NCI-H510A treated with DMSO at 0.1 percent for 48 hours (cell line): Measurements from ENCODE around the gene MEIS3.
"Not testable (repeated sequence)": the region's sequence is repeated elsewhere in the genome, so short reads cannot be mapped to it uniquely, and the experiment has no call there.

Experiments used
- DNase-seq: peaks from one replicate; lab custom pipeline; 2025; lab: John Stamatoyannopoulos, UW

Gene MEIS3

GRCh38 chr19:47384533-47384932 lies 34.8 kb downstream of the MEIS3 start:
- DNase-seq = not testable (repeated sequence)

- DNase-seq = not testable (repeated sequence)
Measured at GRCh38 chr19:47383890-47384289, 35.4 kb downstream of the MEIS3 start.

GRCh38 chr19:47381653-47382279 lies 37.6 kb downstream of the MEIS3 start:
- no peak for DNase-seq

GRCh38 chr19:47381121-47381520 lies 38.2 kb downstream of the MEIS3 start:
- no peak for DNase-seq

GRCh38 chr19:47380559-47380958 lies 38.8 kb downstream of the MEIS3 start:
- no peak for DNase-seq

- no peak for DNase-seq
Measured at GRCh38 chr19:47379381-47379938, 39.9 kb downstream of the MEIS3 start.

- DNase-seq = no peak
Measured at GRCh38 chr19:47378246-47378645, 41.1 kb downstream of the MEIS3 start.

- no peak for DNase-seq
Measured at GRCh38 chr19:47377801-47378200, 41.5 kb downstream of the MEIS3 start.

GRCh38 chr19:47377208-47377701 lies 42.1 kb downstream of the MEIS3 start:
- DNase-seq = no peak

- DNase-seq = no peak
Measured at GRCh38 chr19:47376589-47377144, 42.7 kb downstream of the MEIS3 start.

- DNase-seq = no peak
Measured at GRCh38 chr19:47375694-47376588, 43.4 kb downstream of the MEIS3 start.

- no peak for DNase-seq
Measured at GRCh38 chr19:47374876-47375693, 44.2 kb downstream of the MEIS3 start.

GRCh38 chr19:47373246-47374240 lies 45.8 kb downstream of the MEIS3 start:
- no peak for DNase-seq

- no peak for DNase-seq
Measured at GRCh38 chr19:47372603-47373002, 46.7 kb downstream of the MEIS3 start.

GRCh38 chr19:47371261-47371660 lies 48.1 kb downstream of the MEIS3 start:
- DNase-seq = no peak

GRCh38 chr19:47370045-47370611 lies 49.2 kb downstream of the MEIS3 start:
- no peak for DNase-seq

- DNase-seq = not testable (repeated sequence)
Measured at GRCh38 chr19:47365455-47365854, 53.9 kb downstream of the MEIS3 start.

- DNase-seq = no peak
Measured at GRCh38 chr19:47363758-47364531, 55.4 kb downstream of the MEIS3 start.

GRCh38 chr19:47362321-47362720 lies 57.0 kb downstream of the MEIS3 start:
- DNase-seq = no peak
